NCI-H2196 (cell line): Measurements from ENCODE around the gene PRKCA.

ENCODE experiments used
- DNase-seq: peaks from one replicate; lab custom pipeline; 2025; ENCODE audit not compliant: unreplicated experiment; lab: John Stamatoyannopoulos, UW

Gene PRKCA

GRCh38 chr17:66752411-66752810 lies 450.0 kb downstream of the PRKCA start:
- DNase-seq = no peak

- no peak for DNase-seq
Observed at GRCh38 chr17:66753126-66753920, 450.9 kb downstream of the PRKCA start.

DNA sequence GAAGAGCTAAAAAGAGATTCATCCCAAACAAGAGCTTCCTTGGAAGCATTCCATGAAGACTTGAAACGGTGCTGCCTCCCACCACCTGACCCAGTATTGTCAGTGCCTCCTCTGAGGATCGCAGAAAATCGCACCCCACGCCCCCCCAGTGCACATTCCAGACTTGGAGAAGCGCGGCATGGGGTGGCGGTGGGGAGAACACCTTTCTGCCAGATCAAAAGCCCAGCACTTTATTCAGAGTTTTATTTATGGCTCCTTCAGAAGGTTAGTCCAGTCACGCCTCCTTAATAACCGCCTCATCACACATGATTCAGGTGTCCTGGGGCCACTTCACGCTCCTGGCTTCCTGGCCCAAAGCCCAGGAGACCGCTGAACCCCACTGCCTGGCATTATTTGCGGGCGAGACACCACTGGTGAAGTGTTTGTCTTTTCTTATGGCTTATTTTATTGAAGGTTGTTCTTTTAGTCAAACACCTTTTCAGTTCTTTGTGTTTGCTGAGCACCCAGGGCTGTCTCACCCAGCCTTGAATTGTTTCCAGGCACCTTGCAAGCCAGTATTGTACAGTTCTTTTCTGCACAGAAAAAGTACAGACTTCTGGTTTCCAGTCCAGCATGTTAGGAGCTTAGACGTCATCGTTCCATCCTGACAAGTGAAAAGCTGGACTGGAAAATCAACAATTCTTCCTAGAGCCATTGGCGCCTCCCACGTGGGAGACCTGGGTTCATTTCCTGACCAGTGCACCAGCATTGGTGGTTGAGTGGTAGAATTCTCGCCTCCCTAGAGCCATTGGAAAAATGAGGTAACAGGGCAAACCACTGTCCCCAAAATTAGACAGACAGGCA lies 452.9 kb downstream of the PRKCA start:
- DNase-seq = peak; percentile 84

- DNase-seq = no peak
Observed at GRCh38 chr17:66755944-66756290, 453.5 kb downstream of the PRKCA start.

DNA sequence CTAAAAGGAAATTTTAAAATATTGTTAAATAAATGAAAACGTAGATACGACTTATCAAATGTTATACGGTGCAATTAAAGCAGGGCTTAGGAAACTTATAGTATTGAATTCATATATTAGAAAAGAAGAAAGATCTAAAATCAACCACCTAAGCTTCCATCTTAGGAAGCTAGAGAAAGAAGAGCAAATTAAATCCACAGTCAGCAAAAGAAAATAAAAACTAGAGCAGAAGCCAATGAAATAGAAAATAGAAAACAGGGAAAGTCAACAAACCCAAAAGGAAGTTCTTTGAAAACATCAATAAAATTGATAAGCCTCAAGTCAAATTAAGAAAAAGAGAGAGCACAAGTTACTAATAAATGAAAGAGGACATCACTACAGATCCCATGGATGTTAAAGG lies 457.9 kb downstream of the PRKCA start:
- DNase-seq = no peak

DNA sequence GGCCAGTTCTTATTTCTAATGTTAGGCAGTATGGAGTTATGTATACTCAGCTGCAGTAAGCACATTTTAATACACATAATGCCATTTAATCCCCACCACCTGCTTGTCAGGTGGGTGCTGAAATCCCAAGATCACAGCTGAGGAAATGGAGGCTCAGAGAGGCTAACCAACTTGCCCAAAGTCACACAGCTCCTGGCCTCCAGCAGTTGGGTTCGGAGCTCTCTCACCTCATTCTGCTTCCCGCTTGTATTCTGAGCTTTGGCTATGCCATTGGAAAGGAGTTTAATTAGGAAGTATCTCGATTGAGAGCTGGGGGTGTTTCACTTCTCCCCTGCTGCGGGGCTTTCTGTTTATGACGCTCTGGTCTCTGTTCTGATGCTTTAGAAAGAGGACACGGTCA lies 459.9 kb downstream of the PRKCA start:
- DNase-seq = no peak

DNA sequence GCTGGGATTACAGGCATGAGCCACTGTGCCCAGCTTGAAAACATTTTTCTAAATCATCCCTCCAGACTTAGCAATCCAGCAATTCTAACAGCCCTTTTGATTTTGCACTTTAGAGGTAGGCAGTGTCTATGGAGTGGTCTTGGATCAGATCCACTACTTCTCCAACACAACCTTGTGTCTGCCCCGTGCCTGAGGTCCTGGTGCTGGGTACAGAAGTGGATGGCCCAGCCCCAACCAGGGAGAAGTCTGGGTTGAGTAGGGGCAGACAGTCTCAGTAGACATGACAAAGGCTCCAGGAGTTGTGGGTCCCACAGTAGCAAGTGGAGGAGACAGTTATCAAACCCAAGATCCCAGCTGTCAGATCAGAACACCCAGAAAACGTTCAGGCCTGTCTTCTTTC lies 460.6 kb downstream of the PRKCA start:
- DNase-seq = no peak

GRCh38 chr17:66764506-66764905 lies 462.1 kb downstream of the PRKCA start:
- DNase-seq = peak; percentile 51

- DNase-seq = no peak
Observed at GRCh38 chr17:66767154-66767933, 464.9 kb downstream of the PRKCA start.

- DNase-seq = no peak
Observed at GRCh38 chr17:66769911-66770310, 467.5 kb downstream of the PRKCA start.

DNA sequence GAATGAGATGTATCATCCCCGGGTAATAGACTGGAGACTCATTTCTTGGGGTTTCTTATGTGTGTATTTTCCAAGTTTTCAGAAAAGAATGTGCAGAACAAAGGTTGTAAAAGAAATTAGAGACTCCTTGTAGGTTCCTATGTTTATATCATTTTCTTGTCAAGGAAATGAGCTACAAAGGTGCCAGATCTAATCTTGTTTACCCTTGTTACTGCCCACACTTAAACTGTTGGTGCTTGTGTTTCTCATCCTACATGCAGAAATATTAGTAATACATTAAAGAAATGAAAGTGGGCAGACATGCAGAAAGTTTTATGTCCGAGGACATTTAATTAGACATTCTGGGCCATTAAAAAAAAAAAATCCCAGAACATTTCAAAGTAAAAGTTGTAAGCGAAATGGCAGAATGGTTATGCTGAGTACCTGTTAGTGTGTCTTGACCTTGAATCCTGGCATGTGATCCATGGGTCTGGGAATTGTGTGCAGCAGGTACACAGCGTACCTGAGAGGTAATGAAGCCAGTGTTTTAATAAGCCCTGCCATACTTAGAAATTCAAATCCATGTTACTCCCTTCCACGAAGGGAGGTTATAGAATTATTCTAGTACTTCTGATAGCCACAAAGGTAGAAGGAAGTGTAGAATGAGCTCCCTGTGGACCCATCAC lies 469.9 kb downstream of the PRKCA start:
- DNase-seq = no peak

- DNase-seq = no peak
Observed at GRCh38 chr17:66775271-66775670, 472.9 kb downstream of the PRKCA start.

- no peak for DNase-seq
Observed at GRCh38 chr17:66775881-66776400, 473.5 kb downstream of the PRKCA start.

DNA sequence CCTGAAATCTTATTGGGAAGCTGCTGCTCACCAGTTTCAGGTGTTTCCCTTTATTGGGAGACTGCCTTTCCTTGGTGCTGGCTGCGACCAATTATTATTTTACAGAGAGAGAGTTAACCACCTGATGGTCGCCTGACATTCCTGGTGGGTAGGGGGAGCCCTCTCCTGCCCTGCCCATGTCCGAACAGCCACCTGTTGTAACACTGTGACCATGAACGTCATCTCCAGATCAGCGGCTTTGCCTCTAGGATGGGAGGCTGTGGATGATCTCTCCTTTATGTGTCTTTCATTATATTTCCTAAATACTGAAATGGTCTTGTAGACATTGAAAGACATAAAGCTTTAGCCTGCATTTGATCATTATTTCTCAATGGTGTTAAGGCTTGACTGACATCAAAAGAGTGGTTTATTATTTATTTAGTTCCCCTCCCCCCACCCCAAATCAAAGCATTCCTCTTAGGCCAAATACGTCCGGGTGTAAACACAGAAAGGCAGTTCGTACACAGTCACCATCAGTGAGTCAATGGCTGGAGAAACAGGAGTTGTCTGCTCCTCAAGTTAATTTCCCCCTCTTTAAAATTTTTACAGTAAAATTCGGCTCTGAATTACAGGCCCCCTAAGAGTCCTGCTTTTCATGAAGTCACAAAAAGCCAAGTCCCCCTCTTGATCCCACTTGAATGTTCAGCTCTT lies 474.7 kb downstream of the PRKCA start:
- DNase-seq = no peak

GRCh38 chr17:66777689-66778225 lies 475.3 kb downstream of the PRKCA start:
- peak; percentile 66 for DNase-seq

DNA sequence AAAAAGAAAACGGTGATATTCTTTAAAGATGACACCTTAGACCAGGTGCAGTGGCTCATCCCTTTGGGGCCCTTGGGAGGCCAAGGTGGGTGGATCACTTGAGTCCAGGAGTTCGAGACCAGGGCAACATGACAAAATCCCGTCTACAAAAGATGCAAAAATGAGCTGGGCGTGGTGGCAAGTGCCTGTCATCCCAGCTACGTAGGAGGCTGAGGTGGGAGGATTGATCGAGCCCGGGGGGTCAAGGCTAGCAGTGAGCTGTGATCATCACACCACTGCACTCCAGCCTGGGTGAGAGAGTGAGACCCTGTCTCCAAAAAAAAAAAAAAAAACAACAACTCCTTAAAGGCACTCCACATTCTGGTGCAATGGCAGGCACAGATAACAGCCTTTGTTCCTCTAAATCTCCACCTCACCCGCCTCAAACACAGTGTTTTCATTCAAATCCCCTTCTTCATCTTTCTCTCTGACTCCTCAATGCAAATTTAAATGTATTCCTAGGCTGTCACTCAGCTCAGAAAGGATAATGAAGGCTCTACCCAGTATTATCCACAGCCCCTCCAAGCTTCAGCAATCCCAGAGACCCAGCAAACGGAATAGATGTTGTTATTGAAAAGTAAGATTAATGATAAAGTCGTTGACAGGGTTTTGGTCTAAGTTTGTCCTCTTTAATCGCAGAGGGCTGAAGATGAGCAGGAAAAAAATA lies 476.3 kb downstream of the PRKCA start:
- DNase-seq = no peak

- no peak for DNase-seq
Observed at GRCh38 chr17:66779237-66779606, 476.8 kb downstream of the PRKCA start.

- no peak for DNase-seq
Observed at GRCh38 chr17:66781135-66781534, 478.7 kb downstream of the PRKCA start.

DNA sequence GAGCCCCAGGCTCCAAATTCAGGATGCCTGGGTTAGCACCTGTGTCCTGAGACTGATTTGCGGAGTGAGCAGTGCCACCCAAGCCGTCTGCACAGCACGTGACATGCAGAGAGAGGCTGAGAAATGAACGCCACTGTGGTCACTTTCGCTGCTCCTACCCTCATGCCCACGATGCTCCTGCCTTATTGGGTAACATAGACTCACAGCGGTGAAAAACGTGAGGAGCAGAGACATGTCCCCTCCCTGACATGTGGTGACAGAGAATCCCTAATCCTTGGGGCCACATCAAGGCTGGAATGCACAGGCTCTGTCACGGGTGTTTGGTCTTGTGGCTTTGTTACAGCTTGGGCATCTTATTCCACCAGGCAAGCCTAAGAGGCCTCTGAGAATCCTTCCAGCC lies 480.4 kb downstream of the PRKCA start:
- no peak for DNase-seq
